ENCODE measurements around the gene TMEM245. TPM values are rescaled to one million over a fixed set of nuclear protein-coding genes. Genes with fewer than 3 reads are reported as not detected.

The TMEM245 gene
- total RNA-seq, 2 donors from 2014 or later = 30.7 to 35.5 TPM

- Mint-ChIP-seq H3K36me3 (ENCODE audit: insufficient read depth in 2 of 2) (peaks cover 0 to 5% of the 10 kb centered on the region in 2 donors), H3K27ac (no peak overlapping the region), H3K27me3 (ENCODE audit: low read depth) (no peaks in the 10 kb centered on the region), H3K4me1 (ENCODE audit: low read depth) (no peaks in the 10 kb centered on the region), H3K9me3 (no peaks in the 10 kb centered on the region), H3K4me3 (no peak overlapping the region)
- ATAC-seq (replicated peaks in 1 of 2) (no peak), DNase-seq (no peak)
Measured at GRCh38 chr9:109020113-109020512, 99.6 kb downstream of the TMEM245 start.

- ATAC-seq (replicated peaks in 1 of 2) (no peak), DNase-seq (no peak)
- no peak overlapping the region for H3K27ac Mint-ChIP-seq
- no peak overlapping the region for H3K4me3 Mint-ChIP-seq
- peaks cover 0 to 5% of the 10 kb centered on the region in 2 donors for H3K36me3 Mint-ChIP-seq (ENCODE audit: insufficient read depth in 2 of 2)
- H3K9me3 Mint-ChIP-seq = no peaks in the 10 kb centered on the region
- no peaks in the 10 kb centered on the region for H3K4me1 Mint-ChIP-seq (ENCODE audit: low read depth)
- no peaks in the 10 kb centered on the region for H3K27me3 Mint-ChIP-seq (ENCODE audit: low read depth)
Measured at GRCh38 chr9:109019420-109019819, 100.3 kb downstream of the TMEM245 start.

- ATAC-seq (replicated peaks in 1 of 2) (no peak), DNase-seq (no peak)
- no peak overlapping the region for H3K4me3 Mint-ChIP-seq
- peaks cover under 1 to 5% of the 10 kb centered on the region in 2 donors for H3K36me3 Mint-ChIP-seq (ENCODE audit: insufficient read depth in 2 of 2)
- peaks cover 10% of the 10 kb centered on the region for H3K4me1 Mint-ChIP-seq (ENCODE audit: low read depth)
- H3K9me3 Mint-ChIP-seq = no peaks in the 10 kb centered on the region
- H3K27me3 Mint-ChIP-seq (ENCODE audit: low read depth) = no peaks in the 10 kb centered on the region
- H3K27ac Mint-ChIP-seq = no peak overlapping the region
Measured at GRCh38 chr9:109017493-109017892, 102.3 kb downstream of the TMEM245 start.

- no peak overlapping the region for H3K4me3 Mint-ChIP-seq
- H3K36me3 Mint-ChIP-seq (ENCODE audit: insufficient read depth in 2 of 2) = peaks cover 3 to 5% of the 10 kb centered on the region in 2 donors
- DNase-seq (no peak), ATAC-seq (replicated peaks in 1 of 2) (no peak)
- H3K9me3 Mint-ChIP-seq = no peaks in the 10 kb centered on the region
- H3K27me3 Mint-ChIP-seq (ENCODE audit: low read depth) = no peaks in the 10 kb centered on the region
- H3K27ac Mint-ChIP-seq = no peak overlapping the region
- peaks cover 14% of the 10 kb centered on the region for H3K4me1 Mint-ChIP-seq (ENCODE audit: low read depth)
Measured at GRCh38 chr9:109017061-109017460, 102.7 kb downstream of the TMEM245 start.

GRCh38 chr9:109016132-109016531 lies 103.6 kb downstream of the TMEM245 start:
- H3K27ac Mint-ChIP-seq = no peak overlapping the region
- ATAC-seq (replicated peaks in 1 of 2) (no peak), DNase-seq (no peak)
- peaks cover 3 to 5% of the 10 kb centered on the region in 2 donors for H3K36me3 Mint-ChIP-seq (ENCODE audit: insufficient read depth in 2 of 2)
- H3K27me3 Mint-ChIP-seq (ENCODE audit: low read depth) = no peaks in the 10 kb centered on the region
- H3K4me1 Mint-ChIP-seq (ENCODE audit: low read depth) = peaks cover 23% of the 10 kb centered on the region
- H3K9me3 Mint-ChIP-seq = no peaks in the 10 kb centered on the region
- H3K4me3 Mint-ChIP-seq = no peak overlapping the region

DNA sequence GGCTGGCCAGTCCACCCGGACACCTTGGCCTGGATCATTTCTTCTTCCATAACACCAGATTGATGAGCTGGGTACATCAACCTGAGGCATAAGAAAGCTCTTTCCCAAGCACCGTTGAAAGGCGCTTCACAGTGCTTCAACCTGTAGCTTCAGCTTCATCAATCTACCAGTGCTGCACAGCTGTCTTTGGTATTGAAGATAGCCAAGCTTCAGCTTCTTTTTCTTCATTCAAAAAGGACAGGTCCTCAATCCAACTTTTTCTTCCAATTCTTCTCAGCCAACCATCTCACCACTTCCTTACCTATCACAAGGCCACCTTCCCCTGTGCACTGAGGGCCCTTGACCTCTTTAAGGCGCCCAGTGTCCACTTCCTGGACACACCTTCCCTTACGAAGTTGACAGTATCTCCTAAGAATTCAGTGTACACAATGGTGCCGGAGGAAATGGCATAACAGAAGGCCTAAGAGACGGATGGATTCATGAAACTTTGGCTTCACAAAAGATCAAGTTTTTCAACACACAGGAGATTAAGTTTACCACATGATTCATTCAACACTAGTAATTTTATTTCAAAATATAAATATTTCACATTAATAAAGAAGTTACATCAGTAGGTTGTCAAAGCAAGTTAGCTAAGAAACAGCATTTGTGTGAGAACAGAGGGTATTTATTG lies 105.0 kb downstream of the TMEM245 start:
- peaks cover 33% of the 10 kb centered on the region for H3K4me1 Mint-ChIP-seq (ENCODE audit: low read depth)
- no peak overlapping the region for H3K27ac Mint-ChIP-seq
- H3K27me3 Mint-ChIP-seq (ENCODE audit: low read depth) = no peaks in the 10 kb centered on the region
- ATAC-seq (replicated peaks in 1 of 2) (no peak), DNase-seq (no peak)
- H3K36me3 Mint-ChIP-seq (ENCODE audit: insufficient read depth in 2 of 2) = peaks cover 3 to 5% of the 10 kb centered on the region in 2 donors
- H3K4me3 Mint-ChIP-seq = no peak overlapping the region
- no peaks in the 10 kb centered on the region for H3K9me3 Mint-ChIP-seq

GRCh38 chr9:109013679-109014607 lies 105.8 kb downstream of the TMEM245 start:
- H3K27ac Mint-ChIP-seq = peak overlapping the region; percentile 70
- H3K9me3 Mint-ChIP-seq = no peaks in the 10 kb centered on the region
- H3K27me3 Mint-ChIP-seq (ENCODE audit: low read depth) = peaks cover 7% of the 10 kb centered on the region
- DNase-seq (peak in 1 of 2 donors; percentile 3), ATAC-seq (replicated peaks in 1 of 2) (no peak)
- peaks cover 41% of the 10 kb centered on the region for H3K4me1 Mint-ChIP-seq (ENCODE audit: low read depth)
- H3K36me3 Mint-ChIP-seq (ENCODE audit: insufficient read depth in 2 of 2) = peaks cover 0 to 3% of the 10 kb centered on the region in 2 donors
- peak overlapping the region; percentile 70 to 90 for H3K4me3 Mint-ChIP-seq

DNA sequence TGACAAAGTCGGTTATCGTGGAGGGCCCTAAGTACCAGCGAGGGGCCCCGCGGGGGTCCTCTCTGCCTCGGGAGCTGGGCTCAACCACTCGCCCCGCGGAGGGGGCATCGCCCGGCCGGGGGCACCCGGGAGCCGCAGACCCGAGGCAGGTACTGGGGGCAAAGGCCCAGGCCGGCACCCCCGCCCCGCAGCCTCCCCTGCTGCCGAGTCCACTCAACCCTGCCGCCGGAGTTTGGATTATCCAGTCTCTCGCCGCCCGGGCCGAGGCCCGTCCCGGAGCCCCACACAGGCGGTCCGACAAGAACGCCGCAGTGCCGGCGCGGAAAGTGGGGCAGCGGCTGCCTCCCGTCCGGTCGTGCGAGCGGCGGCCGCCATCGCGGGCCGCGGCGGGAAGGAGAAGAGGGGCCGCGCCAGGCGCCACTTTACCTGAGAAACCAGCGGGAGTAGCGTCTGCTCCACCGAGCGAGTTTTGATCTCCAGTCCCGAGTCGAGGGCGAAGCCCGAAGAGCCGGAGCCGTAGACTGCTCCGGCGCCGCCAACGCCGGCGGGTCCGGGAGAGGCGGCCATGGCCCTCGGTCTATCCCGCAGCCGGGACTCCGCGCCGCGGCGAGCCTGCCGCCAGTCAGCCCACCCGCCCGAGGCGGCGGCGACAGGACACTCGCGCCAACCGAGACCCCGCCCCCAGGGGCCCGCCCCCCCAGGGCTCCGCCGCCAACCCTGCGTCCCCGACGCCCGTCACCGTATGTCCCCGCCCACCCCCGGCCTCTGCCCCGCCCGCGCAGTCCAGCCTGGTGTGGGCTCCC lies 106.7 kb downstream of the TMEM245 start, which contains the start of gene CTNNAL1:
CTNNAL1 (minus strand) TSS at position 624 of the 803 bp plus-strand sequence; CDS start at position 567, 57 bp downstream.
- DNase-seq = peak; percentile 89 to 93
- Mint-ChIP-seq H3K4me3 (peak within 1 kb of the TSS; percentile 98 to 99), H3K36me3 (ENCODE audit: insufficient read depth in 2 of 2) (peaks cover 0 to 3% of the 10 kb centered on the region in 2 donors), H3K27me3 (ENCODE audit: low read depth) (peaks cover 8% of the 10 kb centered on the region), H3K4me1 (ENCODE audit: low read depth) (peaks cover 41% of the 10 kb centered on the region), H3K27ac (peak within 1 kb of the TSS; percentile 97), H3K9me3 (no peaks in the 10 kb centered on the region)
- peak; percentile 82 to 83 for ATAC-seq (replicated peaks in 1 of 2)

- Mint-ChIP-seq H3K4me3 (peak overlapping the region; percentile 98 to 99), H3K36me3 (ENCODE audit: insufficient read depth in 2 of 2) (peaks cover 0 to 3% of the 10 kb centered on the region in 2 donors), H3K4me1 (ENCODE audit: low read depth) (peaks cover 41% of the 10 kb centered on the region)
Measured at GRCh38 chr9:109012009-109012875, 107.5 kb downstream of the TMEM245 start.

DNA sequence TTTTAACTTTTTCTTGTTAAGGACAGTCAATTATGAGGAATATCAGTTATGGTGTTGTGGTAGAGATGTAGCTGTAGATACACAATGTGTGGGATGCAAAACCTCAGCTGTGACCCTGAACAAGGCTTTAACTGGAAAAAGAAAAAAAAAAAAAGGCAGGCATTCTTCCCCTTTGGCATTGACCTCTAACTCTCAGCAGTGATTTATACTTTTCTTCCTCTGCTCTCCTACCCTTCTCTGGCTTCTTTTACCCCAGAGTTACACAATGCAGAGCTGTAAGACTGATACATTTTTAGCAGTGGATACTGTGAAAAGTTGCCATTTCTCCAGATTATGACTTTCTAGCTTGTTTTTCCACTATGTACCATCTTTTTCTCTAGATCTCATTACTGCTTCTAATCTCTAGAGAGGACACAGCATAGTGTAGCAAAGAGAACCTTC lies 108.5 kb downstream of the TMEM245 start:
- peak overlapping the region; percentile 56 for H3K27ac Mint-ChIP-seq
- no peaks in the 10 kb centered on the region for H3K9me3 Mint-ChIP-seq
- ATAC-seq (replicated peaks in 1 of 2) (no peak), DNase-seq (no peak)
- peaks cover 8% of the 10 kb centered on the region for H3K27me3 Mint-ChIP-seq (ENCODE audit: low read depth)
- H3K4me3 Mint-ChIP-seq = peak overlapping the region; percentile 53 to 98
- peaks cover 0 to 3% of the 10 kb centered on the region in 2 donors for H3K36me3 Mint-ChIP-seq (ENCODE audit: insufficient read depth in 2 of 2)
- H3K4me1 Mint-ChIP-seq (ENCODE audit: low read depth) = peaks cover 41% of the 10 kb centered on the region

More at GRCh38 chr9:109012009-109012875, 107.5 kb downstream of the TMEM245 start:
- peak; percentile 47 to 57 for ATAC-seq (replicated peaks in 1 of 2)
- DNase-seq = peak; percentile 61 to 63
- Mint-ChIP-seq H3K9me3 (no peaks in the 10 kb centered on the region), H3K27me3 (ENCODE audit: low read depth) (peaks cover 8% of the 10 kb centered on the region), H3K27ac (peak overlapping the region; percentile 97)

DNA sequence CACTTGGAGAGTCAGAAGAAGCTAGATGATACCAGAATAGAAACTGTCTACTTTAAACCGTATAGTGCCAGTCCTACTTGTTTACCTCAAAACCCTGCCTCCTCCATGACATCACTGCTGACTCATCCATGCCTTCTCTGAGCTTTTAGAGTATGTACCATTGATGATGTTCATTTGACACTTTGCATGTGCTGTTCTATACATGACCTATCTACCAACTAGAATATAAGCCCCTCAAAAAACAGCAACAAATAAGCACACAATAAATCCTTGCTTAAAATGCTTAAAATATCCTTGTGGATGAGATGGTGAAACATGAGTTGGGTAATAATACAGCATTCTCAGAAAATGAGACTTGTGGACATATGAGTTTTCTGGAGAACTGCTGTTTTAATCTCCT lies 109.0 kb downstream of the TMEM245 start:
- ATAC-seq (replicated peaks in 1 of 2) = peak; percentile 59 to 63
- peak overlapping the region; percentile 53 to 98 for H3K4me3 Mint-ChIP-seq

DNA sequence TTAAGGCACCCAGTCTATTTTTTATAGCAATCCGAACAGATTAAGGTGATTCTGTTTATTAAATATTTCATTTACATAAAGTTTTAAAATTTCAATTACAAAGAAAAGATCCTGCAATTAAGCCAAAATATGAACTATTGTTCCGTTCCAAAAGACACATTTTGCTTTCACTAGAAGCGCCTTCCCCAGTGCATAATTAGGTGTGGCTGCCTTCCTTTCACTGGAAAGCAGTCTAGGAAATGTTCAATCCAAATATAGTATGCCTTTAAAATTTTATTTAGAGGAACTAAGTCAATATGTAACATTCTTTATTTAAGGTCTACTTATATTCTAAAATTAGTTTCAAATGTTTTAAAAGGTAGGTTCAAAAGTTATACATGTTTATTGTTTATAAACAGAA lies 114.1 kb downstream of the TMEM245 start:
- DNase-seq = no peak
- Mint-ChIP-seq H3K27me3 (ENCODE audit: low read depth) (peaks cover 16% of the 10 kb centered on the region), H3K36me3 (ENCODE audit: insufficient read depth in 2 of 2) (peaks cover 4 to 15% of the 10 kb centered on the region in 2 donors), H3K4me3 (no peak overlapping the region), H3K27ac (no peak overlapping the region), H3K9me3 (peaks cover 6 to 7% of the 10 kb centered on the region in 2 donors), H3K4me1 (ENCODE audit: low read depth) (peaks cover 21% of the 10 kb centered on the region)
- ATAC-seq (replicated peaks in 1 of 2) = no peak

More for the DNA sequence above, 109.0 kb downstream of the TMEM245 start:
- Mint-ChIP-seq H3K4me1 (ENCODE audit: low read depth) (peaks cover 41% of the 10 kb centered on the region), H3K27ac (peak overlapping the region; percentile 56), H3K36me3 (ENCODE audit: insufficient read depth in 2 of 2) (peaks cover 0 to 3% of the 10 kb centered on the region in 2 donors), H3K9me3 (no peaks in the 10 kb centered on the region), H3K27me3 (ENCODE audit: low read depth) (peaks cover 8% of the 10 kb centered on the region)
- DNase-seq = peak; percentile 77 to 81
